Fibroblast of lung (primary cell): Measurements from ENCODE around the gene BCKDHB.

Source experiments
- CTCF ChIP-seq, 2 donors: IDR thresholded peaks in 1 of 2; conservative IDR thresholded peaks in 1 of 2; 1 replicate in 1 of 2; 2 replicates in 1 of 2; pipeline ENCODE4 v1.5.1; 2011 to 2012; ENCODE audit warnings: low read length in 2 of 2, control low read depth in 1 of 2, inconsistent platforms in 1 of 2, low read depth in 1 of 2, mild to moderate bottlenecking in 1 of 2
- EZH2 ChIP-seq: IDR thresholded peaks from 2 replicates; pipeline ENCODE4 v1.5.1; 2012; ENCODE audit warnings: low read length, control low read depth, mild to moderate bottlenecking; ENCODE audit errors: missing control alignments

- TF ChIP-seq CTCF (conservative IDR thresholded peaks at IDR 0.05 in 1 of 2, IDR thresholded peaks at IDR 0.05 in 1 of 2; ENCODE audit: low read depth in 1 of 2, low read length in 2 of 2) (no peak), EZH2 (no peak)
Measured at GRCh38 chr6:80156221-80156620, 49.8 kb downstream of the BCKDHB start.
